Stimulated activated CD4-positive, alpha-beta T cell treated with anti-CD3 and anti-CD28 coated beads, Interleukin-15, amount 100 ng/mL, for 24 hours (primary cell): Measurements from ENCODE around the gene CCSER1.
"Not testable (repeated sequence)": the region's sequence is repeated elsewhere in the genome, so short reads cannot be mapped to it uniquely, and the experiment has no call there.

Source experiments
- DNase-seq: peaks from one replicate; pipeline ENCODE4 v3.0.0-alpha.2; 2020

CCSER1 gene

DNA sequence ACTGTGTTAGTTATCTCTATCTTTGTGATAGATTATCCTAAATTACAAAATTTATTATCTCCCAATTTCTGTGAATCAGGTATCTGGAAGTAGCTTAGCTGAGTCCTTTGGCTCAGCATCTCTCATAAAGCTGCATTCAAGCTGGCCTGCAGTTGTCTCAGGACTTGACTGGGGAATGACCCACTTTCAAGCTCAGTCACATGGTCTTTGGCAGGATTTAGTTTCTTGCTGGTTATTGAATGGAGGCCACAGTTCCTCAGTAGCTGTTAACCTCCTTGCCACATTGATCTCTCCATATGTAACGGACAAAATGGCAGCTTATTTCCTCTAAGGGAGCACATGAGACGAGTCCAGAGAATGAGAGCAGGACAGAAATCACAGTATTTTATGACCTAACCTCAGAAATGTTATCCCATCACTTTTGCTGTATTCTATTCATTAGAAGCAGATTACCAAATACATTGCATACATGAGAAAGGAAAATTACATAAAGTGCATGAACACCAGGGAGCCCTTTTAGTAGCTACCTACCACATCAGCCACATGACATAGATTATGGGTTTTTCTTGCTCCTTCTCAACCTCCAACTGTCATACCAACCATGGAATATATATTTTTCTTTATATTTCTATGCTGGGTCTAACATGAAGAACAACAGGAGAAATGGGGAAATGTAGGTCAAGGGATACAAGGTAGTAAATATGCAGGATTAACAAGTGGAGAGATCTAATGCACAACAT, 730.1 kb downstream of the CCSER1 start:
- DNase-seq: no peak

DNA sequence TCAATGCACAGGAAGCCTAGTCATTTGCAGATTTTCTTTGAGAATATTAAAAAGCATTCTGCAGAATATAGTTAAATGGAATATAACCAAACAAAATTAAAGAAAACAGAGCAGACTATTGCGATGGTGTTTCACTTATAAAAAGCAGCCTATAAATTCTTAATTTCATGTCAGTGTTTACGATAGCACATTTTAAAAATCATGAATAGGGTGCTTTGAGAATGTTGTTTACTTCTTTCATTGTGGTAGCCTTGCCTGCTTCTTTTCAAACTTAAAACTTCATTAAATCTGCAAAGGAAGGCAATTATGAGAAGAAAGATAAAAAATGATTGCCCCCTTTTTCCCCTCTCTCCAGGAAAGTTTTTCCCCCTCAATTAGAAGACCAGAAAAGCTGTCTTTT, 748.6 kb downstream of the CCSER1 start:
- DNase-seq: no peak

DNA sequence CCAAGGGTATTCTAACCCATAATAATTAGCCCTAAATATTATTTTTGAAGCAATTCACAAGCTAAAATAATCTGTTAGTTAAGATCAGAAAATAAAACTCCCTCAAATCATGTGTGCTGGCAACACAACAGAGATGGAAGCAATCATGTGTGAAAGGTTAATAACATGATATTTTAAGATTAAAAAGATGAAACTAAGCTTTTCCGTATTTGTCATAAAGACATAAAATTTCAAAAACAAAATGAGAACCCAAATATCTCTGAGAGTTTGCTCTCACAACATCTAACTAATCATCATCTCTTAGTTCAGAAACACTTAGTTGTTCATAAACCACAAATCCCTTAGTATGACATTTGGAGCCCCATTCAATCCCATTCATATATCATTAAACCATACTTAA, 749.1 kb downstream of the CCSER1 start:
- DNase-seq: no peak

DNA sequence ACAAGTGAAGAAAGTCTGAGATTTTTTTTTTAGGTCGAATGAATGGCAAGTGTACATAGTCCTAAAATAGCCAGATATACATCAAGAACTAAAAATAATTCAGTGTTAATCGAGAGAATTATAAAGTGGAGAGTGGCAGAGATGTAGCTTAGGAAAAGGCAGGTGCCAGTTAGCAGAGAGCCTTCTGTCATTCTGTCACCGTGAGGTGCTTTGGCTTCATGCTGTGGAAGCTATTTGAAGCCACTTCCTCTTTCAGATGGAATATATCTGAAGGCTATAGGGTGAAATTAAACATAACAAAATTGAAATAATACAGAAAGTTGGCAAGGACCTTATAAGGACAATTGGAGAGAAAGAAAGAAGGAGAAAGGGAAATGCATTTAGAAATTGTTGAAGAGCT, 756.3 kb downstream of the CCSER1 start:
- DNase-seq: no peak

DNA sequence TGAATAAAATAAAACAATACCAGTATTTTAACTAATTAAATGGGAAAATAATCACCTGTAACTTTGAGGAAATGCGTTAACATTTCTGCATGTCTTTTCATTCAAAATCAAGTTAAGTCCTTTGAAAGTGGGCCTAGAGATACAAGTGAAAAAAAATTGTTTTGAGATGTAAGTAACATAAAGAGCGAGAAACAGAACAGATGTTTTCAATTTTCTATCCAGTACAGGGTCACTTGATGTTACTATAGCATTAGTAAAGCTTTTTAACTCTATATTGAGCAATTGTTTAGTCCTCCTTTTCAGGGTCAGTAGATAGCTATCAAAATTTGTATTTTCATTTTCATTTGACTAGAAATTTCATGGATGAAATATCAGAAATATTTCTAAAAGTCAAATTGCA, 761.4 kb downstream of the CCSER1 start:
- no peak for DNase-seq

DNA sequence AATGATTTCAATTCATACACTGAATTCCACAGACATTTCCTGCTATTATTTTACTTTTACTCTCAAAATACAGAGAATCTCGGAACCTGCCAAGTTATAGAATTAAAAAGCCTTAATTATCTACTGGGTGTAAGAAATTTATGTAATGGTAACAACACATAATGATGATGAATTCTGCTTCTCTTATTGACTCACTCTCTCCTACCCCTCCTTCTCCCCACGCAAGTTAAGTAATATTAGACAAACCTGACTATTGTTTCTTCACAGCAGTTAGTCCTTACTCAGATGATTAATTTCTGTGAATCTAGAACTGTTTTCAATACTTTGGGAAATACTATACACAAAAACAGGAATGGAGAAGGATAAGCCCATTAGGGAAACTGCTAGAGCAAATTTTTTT, 762.0 kb downstream of the CCSER1 start:
- DNase-seq: no peak

DNA sequence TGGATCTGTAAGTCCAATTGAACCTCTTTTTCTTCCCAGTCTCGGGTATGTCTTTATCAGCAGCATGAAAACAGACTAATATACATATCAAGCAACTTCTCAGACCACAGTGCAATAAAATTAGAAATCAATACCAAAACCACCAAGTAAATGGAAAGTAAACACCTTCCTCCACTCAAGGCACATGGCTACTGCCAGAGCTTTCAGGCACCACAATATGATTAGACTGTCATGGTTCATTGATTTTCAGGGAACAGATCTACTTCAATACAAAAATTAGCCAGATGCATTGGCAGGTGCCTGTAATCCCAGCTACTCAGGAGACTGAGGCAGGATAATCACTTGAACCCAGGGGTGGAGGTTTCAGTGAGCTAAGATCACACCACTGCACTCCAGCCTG, 776.2 kb downstream of the CCSER1 start:
- DNase-seq: not testable (repeated sequence)

DNA sequence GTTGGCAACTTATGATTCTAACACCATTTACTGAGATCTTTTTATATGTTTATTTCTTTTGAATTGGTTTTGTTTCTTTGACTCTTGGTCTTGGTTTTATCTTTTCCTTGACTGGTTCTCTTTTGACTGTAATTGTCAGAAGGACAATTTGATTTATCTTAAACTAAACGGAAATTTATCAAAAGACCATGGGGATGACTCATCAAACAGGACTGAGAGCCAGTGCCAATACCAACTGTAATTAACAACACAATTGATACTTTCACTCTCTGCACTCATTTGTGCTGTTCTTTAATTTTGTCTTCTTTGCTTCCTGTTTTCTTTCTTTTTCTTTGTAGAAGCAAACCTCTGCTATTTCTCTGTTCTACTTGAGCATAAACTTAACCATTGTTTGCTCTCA, 776.8 kb downstream of the CCSER1 start:
- DNase-seq: no peak

DNA sequence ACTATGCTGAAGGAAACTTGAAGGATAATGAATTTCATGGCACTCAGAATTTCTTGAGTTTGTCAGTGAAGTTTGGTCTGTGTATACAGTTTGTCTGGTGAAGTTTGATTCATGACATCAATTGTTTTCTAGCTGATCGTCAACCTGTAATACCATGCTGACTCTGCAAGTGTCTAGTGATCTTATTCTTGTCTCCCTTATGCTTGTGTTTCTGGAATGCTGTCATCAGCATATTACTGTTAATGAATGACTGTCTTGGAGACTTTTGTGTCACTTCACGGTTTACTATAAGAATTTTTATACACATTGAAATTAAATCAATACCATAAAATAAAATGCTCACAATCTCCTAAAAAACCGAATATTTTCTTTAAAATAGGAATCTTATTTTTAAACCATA, 779.0 kb downstream of the CCSER1 start:
- DNase-seq: no peak

DNA sequence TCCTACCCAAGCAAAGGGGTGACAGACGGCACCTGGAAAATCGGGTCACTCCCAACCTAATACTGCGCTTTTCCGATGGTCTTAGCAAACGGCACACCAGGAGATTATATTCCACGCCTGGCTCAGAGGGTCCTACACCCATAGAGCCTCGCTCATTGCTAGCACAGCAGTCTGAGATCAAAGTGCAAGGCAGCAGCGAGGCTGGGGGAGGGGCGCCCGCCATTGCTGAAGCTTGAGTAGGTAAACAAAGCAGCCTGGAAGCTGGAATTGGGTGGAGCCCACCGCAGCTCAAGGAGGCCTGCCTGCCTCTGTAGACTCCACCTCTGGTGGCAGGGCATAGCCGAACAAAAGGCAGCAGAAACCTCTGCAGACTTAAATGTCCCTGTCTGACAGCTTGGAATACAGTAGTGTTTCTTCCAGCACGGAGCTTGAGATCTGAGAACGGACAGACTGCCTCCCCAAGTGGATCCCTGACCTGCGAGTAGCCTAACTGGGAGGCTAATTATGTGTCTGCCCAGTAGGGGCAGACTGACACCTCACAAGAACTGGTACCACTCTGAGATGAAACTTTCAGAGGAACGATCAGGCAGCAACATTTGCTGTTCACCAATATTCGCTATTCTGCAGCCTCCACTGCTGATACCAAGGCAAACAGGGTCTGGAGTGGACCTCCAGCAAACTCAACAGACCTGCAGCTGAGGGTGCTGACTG, 784.7 kb downstream of the CCSER1 start:
- not testable (repeated sequence) for DNase-seq

DNA sequence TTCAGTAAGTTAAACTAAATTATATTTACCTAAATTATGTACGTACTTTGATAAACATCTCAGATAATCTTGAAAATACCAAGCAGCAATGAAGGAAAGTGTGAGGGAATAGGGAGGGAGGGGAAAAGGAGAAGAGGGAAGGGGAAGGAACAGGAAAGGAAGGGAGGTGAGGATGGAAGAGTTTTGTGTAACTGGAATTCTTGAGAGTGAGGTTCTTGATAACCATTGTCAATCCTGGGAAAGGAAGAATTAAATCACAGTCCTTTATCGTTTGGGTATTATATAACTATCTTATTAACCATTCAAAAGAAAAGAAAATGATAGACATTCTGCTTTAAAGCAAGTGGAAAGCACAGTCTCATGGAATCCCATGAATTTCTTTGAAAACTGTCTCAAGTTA, 795.0 kb downstream of the CCSER1 start:
- DNase-seq: no peak

DNA sequence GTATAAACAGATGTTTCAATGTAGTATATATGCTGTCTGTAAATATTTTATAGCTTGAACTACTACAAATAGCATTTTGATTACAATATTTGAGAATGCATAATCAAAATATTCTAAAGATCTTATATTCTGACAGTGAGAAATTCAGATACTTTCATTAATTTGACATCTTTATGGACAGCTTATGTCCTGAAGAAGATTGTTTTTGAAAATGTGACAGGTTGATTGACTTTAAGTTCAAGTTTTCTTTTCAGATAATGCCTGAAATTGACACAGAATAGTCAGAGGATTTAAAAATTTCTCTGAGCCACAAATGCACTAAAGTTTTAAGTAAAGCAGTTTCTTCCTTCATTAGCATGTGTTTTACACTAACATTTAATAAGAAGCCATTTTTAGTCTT, 799.8 kb downstream of the CCSER1 start:
- DNase-seq: no peak

DNA sequence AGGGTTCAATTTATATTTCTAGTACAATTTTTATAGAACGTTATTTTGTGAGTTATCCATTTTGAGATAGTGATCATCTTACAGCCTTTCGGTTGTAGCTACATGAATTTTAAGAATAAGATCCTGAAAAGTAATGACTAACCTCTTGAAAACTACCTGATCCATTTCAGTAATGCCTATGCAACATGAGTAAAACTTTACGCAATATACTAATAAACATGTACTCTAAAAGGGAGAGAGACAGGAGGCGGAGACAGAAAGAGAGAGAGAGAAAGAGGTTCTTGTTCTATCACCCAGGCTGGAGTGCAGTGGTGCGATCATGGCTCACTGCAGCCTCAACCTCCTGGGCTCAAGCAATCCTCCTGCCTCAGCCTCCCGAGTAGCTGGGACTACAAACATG, 816.1 kb downstream of the CCSER1 start:
- no peak for DNase-seq

DNA sequence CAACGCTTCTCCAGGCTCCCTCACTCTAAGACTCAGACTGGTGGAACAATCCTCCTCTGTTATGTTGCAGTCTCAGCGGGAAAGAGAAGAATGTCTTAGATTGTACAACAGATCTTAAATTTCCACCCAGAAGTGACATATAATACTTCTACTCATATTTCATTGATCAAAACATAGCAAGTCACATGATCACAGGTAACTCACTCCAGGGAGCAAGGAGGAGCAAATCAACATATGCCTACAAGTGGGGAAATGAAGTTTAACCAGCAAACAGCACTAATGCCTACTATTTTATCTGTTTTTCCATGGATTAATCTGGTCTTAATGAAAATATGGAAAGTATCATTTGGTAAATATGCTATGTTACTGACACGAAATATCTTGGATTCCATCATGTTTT, 819.8 kb downstream of the CCSER1 start:
- no peak for DNase-seq

DNA sequence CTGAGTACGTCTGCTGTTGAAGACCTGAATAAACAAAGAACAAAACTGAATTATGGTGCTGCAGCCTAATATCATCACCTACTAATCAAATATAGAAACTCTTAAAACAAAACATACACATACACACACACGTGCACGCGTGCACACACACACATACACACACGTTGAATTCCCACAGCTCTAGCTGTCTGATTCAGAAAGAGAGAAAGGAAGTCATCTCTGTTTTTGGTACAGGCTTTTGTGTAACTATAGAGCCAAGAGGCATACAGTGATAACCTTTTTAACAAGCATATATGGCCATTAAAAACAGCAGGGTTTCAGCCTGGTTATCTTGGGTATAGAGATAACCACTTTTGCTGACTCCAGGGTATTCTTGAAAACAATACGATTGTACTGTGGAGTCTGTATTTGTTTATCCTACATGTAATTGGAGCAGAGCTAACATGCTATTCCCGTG, 823.2 kb downstream of the CCSER1 start:
- no peak for DNase-seq

DNA sequence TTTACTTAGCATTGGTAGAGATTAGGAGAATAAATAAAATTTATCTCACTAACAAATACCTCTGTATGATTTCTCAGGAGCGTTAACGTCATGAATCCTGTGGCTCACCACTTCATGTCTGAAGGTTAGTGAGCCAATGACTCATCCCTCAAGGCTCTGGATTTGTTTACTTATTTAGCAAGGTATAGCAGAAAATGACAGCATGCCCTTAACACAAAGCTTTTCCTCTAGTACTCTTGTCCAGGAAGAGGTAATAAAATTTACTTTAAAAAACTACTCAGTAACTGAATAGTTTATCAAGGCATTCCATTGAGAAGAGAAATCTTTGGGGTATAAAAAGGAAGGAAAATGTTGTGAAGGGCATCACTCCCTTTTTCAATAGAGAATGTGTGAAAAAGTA, 823.8 kb downstream of the CCSER1 start:
- no peak for DNase-seq

DNA sequence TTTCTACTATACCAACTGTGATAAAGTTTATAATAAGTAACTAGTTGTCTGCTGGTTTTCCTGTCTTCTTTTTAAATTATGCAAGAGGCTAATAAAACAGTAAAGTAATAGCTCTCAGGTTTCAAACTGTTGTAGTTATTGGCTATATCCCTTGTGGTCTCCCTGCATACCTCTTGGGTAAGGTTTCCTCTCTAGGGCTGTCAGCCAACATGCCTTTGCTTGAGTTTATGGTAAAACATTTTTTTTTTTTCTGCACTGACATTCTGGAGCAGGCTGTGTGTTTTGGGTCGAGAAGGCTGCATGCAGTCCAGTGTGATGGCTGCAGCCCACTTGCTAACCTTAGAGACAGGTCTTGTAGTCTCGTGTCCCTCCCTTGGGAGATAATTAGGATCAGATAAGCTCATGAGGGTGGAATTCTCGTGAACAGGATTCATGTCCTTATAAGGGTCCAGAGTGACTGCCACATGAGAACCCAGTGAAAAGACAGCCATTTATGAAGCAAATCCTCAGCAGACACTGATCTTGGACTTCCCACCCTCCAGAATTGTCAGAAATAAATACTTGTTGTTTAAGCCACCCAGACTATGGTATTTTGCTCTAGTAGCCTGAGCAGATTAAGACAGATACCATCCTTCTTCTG, 831.2 kb downstream of the CCSER1 start:
- DNase-seq: no peak

DNA sequence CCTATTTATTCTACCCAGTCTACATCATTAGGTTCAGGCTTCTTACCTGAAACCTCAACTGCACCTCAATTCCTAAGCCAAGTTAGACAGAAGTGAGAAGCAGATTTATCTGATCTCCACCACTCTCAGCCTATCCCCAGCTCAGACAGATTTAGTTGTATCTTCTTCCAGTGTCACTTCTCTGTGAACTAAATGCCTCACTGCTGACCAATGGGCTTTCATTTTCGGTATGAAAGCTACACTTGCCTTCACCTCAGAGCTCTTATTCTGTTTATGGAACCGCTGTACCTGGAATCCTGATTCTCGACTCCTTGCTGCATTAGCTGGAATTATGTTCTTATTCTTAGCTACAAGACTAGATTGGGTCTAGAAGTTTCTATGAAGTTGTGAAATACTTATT, 833.2 kb downstream of the CCSER1 start:
- no peak for DNase-seq

DNA sequence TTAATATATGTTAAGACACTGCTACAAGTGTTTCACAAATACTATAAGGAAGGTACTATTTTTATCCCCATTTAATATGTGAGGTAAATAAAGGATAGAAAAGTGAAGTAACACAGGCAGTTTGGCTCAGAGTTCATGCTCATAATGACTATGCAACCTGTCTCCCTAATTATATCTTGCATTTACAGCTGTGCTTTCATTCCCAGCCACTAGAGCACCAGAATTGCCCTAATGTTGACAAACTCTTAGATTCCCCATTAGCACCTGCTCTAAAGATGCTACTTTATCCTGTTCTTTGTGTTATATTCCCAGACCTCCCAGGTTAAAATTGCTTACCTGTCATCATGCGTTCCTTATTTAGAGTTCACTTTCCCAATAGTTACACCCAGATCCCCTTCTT, 833.6 kb downstream of the CCSER1 start:
- DNase-seq: no peak

DNA sequence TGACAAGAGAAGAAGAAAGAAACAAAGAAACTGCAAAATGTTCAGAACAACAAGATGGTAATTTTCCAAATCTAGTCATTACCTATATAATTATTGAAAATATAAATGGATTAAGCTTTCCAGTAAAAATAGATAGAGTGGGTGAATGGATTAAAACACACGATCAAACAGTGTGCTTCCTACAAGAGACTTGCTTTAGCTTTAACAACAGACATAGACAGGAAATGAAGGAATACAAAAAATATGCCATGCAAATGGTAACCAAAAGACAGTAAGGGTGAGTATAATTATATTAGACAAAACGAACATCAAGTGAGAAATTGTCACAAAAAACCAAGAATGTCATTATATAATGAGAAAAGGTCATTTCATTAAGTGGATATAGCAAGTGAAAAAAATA, 842.8 kb downstream of the CCSER1 start:
- DNase-seq: no peak

DNA sequence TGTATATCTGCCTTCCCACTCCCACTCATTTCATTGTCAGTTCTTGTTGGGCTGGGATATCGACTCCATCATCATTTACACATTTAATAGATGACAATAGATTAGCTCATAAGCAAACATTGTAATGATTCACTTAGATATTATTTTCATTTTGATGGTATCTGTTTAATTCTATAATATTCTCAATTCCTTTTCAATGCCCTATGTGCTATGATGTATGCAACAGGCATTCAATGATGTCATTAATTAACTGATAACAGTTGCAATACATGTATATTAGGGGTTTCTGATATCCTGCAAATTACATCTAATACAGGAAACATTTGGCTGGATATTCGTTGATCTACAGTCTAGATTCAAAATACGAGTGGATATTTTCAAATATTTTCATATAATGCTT, 850.5 kb downstream of the CCSER1 start:
- DNase-seq: no peak

DNA sequence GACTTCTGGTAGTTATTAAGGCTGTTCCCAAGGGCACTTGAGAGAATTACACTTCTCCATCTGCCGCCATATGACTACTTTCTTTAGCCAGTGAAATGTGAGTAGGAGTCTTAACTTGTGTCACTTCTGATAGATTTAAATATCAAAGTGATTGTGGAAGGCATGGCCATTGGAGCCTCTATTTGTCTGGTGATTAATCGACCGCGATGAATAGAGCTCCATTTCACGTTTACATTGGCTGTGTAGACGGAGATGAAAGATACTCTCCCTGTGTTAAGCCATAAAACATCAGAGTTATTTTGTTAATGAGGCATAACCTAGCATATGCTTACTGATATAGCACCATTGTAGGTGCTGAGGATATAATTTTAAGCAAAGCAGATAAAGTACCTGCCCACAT, 852.4 kb downstream of the CCSER1 start:
- DNase-seq: no peak

DNA sequence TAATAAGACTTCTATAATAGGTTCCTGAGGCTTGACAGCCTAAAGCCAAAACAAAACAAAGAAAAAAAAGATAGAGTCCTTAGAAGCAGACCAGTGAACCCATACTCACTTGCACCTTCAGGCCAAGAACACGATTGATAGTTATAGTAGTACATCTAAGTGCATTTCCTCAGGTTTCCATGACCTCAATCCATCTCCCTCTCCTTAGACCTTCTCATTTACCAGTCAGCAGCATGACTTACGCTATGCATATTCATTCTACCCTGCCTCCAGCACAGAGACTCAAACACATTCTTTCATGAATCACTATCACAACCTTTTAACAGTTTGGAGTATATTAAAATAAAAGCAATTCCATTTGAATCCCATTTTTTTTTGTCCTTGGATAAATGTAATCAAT, 855.6 kb downstream of the CCSER1 start:
- no peak for DNase-seq

DNA sequence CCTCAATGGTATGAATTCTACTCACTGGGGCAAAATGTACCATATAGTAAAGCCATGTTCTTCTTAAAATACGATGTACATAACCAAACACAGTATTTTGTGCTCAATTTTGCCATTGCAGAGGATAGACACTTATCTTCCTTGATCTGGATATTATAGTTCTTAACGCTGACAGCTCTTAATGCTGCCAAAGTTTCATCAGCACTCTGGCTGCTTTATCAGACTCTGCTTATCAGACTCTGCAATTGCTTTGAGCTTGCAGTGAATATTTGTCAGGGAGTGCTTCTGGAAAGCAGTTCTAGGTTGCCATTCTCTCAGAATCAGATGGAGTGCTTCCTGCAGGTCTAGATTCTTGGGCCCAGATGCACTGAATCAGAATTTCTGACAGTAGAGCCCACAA, 863.1 kb downstream of the CCSER1 start:
- no peak for DNase-seq
